ENCODE measurements around the gene ASL.

- TF ChIP-seq, protein P1, sequence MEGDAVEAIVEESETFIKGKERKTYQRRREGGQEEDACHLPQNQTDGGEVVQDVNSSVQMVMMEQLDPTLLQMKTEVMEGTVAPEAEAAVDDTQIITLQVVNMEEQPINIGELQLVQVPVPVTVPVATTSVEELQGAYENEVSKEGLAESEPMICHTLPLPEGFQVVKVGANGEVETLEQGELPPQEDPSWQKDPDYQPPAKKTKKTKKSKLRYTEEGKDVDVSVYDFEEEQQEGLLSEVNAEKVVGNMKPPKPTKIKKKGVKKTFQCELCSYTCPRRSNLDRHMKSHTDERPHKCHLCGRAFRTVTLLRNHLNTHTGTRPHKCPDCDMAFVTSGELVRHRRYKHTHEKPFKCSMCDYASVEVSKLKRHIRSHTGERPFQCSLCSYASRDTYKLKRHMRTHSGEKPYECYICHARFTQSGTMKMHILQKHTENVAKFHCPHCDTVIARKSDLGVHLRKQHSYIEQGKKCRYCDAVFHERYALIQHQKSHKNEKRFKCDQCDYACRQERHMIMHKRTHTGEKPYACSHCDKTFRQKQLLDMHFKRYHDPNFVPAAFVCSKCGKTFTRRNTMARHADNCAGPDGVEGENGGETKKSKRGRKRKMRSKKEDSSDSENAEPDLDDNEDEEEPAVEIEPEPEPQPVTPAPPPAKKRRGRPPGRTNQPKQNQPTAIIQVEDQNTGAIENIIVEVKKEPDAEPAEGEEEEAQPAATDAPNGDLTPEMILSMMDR (IDR thresholded peaks at IDR 0.05) = no peak
- no peak for TF ChIP-seq POLR2A (IDR thresholded peaks at IDR 0.05)
- no peak for TF ChIP-seq EP300 (IDR thresholded peaks at IDR 0.05)
These were observed 28.2 kb upstream of the ASL start for GRCh38 chr7:66047426-66047825.

All from gastroesophageal sphincter (tissue), 3 donors.